Tibial nerve (tissue), 4 donors: ENCODE measurements around the gene ZNF79. TPM values are rescaled to one million over a fixed set of nuclear protein-coding genes. Genes with fewer than 3 reads are reported as not detected.
A peak's percentile ranks its signal among the peaks of the same experiment; 100 is the strongest.

Source experiments
- DNase-seq, 2 donors: peaks; one replicate each; pipeline ENCODE4 v3.0.0-alpha.2; 2019; ENCODE audit warnings: low spot score in 2 of 2
- H3K27ac ChIP-seq, 4 donors: fragments of 200-600 bp; sonication (generic) in 3 of 4; one replicate each; pipeline ENCODE4 v1.5.1; 2017 to 2019; ENCODE audit warnings: mild to moderate bottlenecking in 1 of 4
- H3K27me3 ChIP-seq, 2 donors: fragments of 200-600 bp; sonication (generic) in 1 of 2; one replicate each; pipeline versions ENCODE4 v1.5.1 to v1.6.0; 2017 to 2019
- H3K36me3 ChIP-seq, 3 donors: fragments of 200-600 bp; sonication (generic); one replicate each; pipeline ENCODE4 v1.5.1; 2018 to 2019
- H3K4me1 ChIP-seq, 4 donors: fragments of 200-600 bp; sonication (generic) in 3 of 4; one replicate each; pipeline ENCODE4 v1.5.1; 2017 to 2019
- H3K4me3 ChIP-seq, 4 donors: fragments of 200-600 bp; sonication (generic) in 3 of 4; one replicate each; pipeline ENCODE4 v1.5.1; 2017 to 2019; ENCODE audit warnings: mild to moderate bottlenecking in 1 of 4, moderate library complexity in 1 of 4
- H3K9me3 ChIP-seq, 4 donors: fragments of 200-600 bp; sonication (generic) in 3 of 4; one replicate each; pipeline ENCODE4 v1.5.1; 2017 to 2019
- EP300 ChIP-seq, 2 donors: sonication (generic); formaldehyde crosslinking; IDR thresholded peaks; one replicate each; pipeline ENCODE4 v1.6.1; 2017; ENCODE audit warnings: antibody characterized with exemption in 2 of 2, mild to moderate bottlenecking in 1 of 2
- POLR2A ChIP-seq, 2 donors: fragments of 450-650 bp; IDR thresholded peaks; one replicate each; pipeline ENCODE4 v1.6.1; 2017; ENCODE audit warnings: antibody characterized with exemption in 2 of 2, mild to moderate bottlenecking in 2 of 2, moderate library complexity in 2 of 2
- WGBS, 2 donors: methylation state at CpG; one replicate each; pipeline ENCODE4 v1.1.5; 2018; 5-methylcytosine and 5-hydroxymethylcytosine counted together
- total RNA-seq, 4 donors: library from RNA; depleted of rRNA; stranded (reverse); fragments of >200 nt; gene quantifications; one replicate each; pipeline ENCODE4 v1.1.0, GENCODE V29; 2016
- TF ChIP-seq, protein P1 (sequence below), 5 experiments: fragments of 200-600 bp in 3 of 5; fragments of 450-650 bp in 2 of 5; sonication (generic) in 3 of 5; IDR thresholded peaks; one replicate each; pipeline ENCODE4 v1.5.1; 2016 to 2019; ENCODE audit warnings: antibody characterized with exemption in 5 of 5, mild to moderate bottlenecking in 3 of 5, moderate library complexity in 2 of 5

ZNF79 gene
- 10 to 100 TPM; 11.6 to 18.0 (median 13.0) TPM for total RNA-seq

GRCh38 chr9:127423934-127424675, at the start of gene ZNF79:
TSS of gene ZNF79 (plus strand) at chr9:127424382. CDS start at chr9:127424788, 406 bp downstream.
- H3K4me1 ChIP-seq: peaks cover 0 to 50% (median 23%) of the 10 kb centered on the region in 4 donors
- H3K4me3 ChIP-seq: peak within 1 kb of the TSS; percentile 64 to 81 (median 71)
- peak; percentile 86 to 91 for DNase-seq
- no peaks in the 10 kb centered on the region for H3K27me3 ChIP-seq
- H3K36me3 ChIP-seq: peaks cover 0 to 24% (median 6%) of the 10 kb centered on the region in 3 donors
- 0 to 1% methylated on average over 31 to 50 of the region's 54 CpGs for WGBS, 2 donors
- no peaks in the 10 kb centered on the region for H3K9me3 ChIP-seq
- H3K27ac ChIP-seq: peak within 1 kb of the TSS; percentile 70 to 93 (median 84)
- TF ChIP-seq EP300 (IDR thresholded peaks at IDR 0.05) (peak; percentile 88 to 93), POLR2A (IDR thresholded peaks at IDR 0.05) (peak; percentile 8 to 58)
- TF ChIP-seq, protein P1, sequence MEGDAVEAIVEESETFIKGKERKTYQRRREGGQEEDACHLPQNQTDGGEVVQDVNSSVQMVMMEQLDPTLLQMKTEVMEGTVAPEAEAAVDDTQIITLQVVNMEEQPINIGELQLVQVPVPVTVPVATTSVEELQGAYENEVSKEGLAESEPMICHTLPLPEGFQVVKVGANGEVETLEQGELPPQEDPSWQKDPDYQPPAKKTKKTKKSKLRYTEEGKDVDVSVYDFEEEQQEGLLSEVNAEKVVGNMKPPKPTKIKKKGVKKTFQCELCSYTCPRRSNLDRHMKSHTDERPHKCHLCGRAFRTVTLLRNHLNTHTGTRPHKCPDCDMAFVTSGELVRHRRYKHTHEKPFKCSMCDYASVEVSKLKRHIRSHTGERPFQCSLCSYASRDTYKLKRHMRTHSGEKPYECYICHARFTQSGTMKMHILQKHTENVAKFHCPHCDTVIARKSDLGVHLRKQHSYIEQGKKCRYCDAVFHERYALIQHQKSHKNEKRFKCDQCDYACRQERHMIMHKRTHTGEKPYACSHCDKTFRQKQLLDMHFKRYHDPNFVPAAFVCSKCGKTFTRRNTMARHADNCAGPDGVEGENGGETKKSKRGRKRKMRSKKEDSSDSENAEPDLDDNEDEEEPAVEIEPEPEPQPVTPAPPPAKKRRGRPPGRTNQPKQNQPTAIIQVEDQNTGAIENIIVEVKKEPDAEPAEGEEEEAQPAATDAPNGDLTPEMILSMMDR (IDR thresholded peaks at IDR 0.05): peak in 2 of 5 experiments; percentile 4 to 47

- no peak for TF ChIP-seq POLR2A (IDR thresholded peaks at IDR 0.05)
- TF ChIP-seq EP300 (IDR thresholded peaks at IDR 0.05): no peak
- TF ChIP-seq, protein P1 (IDR thresholded peaks at IDR 0.05): no peak
Measured at GRCh38 chr9:127380479-127380878, 43.7 kb upstream of the ZNF79 start.

GRCh38 chr9:127382541-127382940, 41.6 kb upstream of the ZNF79 start:
- peaks cover 0 to 5% (median 0%) of the 10 kb centered on the region in 4 donors for H3K9me3 ChIP-seq
- no peak overlapping the region for H3K27ac ChIP-seq
- TF ChIP-seq, protein P1 (IDR thresholded peaks at IDR 0.05): no peak
- no peak for TF ChIP-seq POLR2A (IDR thresholded peaks at IDR 0.05)
- no peak for TF ChIP-seq EP300 (IDR thresholded peaks at IDR 0.05)
- H3K27me3 ChIP-seq: no peaks in the 10 kb centered on the region
- 41 to 50% methylated on average over 2 of the region's 2 CpGs for WGBS, 2 donors
- H3K4me1 ChIP-seq: no peaks in the 10 kb centered on the region
- no peak overlapping the region for H3K4me3 ChIP-seq
- H3K36me3 ChIP-seq: no peaks in the 10 kb centered on the region
- DNase-seq: no peak

More at GRCh38 chr9:127380479-127380878, 43.7 kb upstream of the ZNF79 start:
- Histone ChIP-seq H3K36me3 (no peaks in the 10 kb centered on the region), H3K4me3 (no peak overlapping the region), H3K4me1 (no peaks in the 10 kb centered on the region), H3K27ac (no peak overlapping the region), H3K27me3 (no peaks in the 10 kb centered on the region), H3K9me3 (peaks cover 0 to 5% (median 0%) of the 10 kb centered on the region in 4 donors)
- whole genome bisulfite sequencing, 2 donors: 90 to 96% methylated on average over 3 of the region's 3 CpGs
- DNase-seq: no peak

- H3K9me3 ChIP-seq: no peaks in the 10 kb centered on the region
- 87% methylated on average over 11 of the region's 11 CpGs for WGBS, 2 donors
- DNase-seq: no peak
- no peaks in the 10 kb centered on the region for H3K27me3 ChIP-seq
- TF ChIP-seq, protein P1 (IDR thresholded peaks at IDR 0.05): no peak
- TF ChIP-seq EP300 (IDR thresholded peaks at IDR 0.05) (no peak), POLR2A (IDR thresholded peaks at IDR 0.05) (no peak)
- no peak overlapping the region for H3K27ac ChIP-seq
- H3K4me3 ChIP-seq: no peak overlapping the region
- H3K4me1 ChIP-seq: peaks cover 0 to 16% (median 5%) of the 10 kb centered on the region in 4 donors
- no peaks in the 10 kb centered on the region for H3K36me3 ChIP-seq
Measured at GRCh38 chr9:127384016-127384730, 40.0 kb upstream of the ZNF79 start.

- Histone ChIP-seq H3K27ac (no peak overlapping the region), H3K4me1 (peaks cover 0 to 17% (median 5%) of the 10 kb centered on the region in 4 donors), H3K27me3 (no peaks in the 10 kb centered on the region), H3K36me3 (no peaks in the 10 kb centered on the region), H3K4me3 (no peak overlapping the region), H3K9me3 (no peaks in the 10 kb centered on the region)
- 82 to 88% methylated on average over 13 of the region's 13 CpGs for WGBS, 2 donors
- TF ChIP-seq, protein P1 (IDR thresholded peaks at IDR 0.05): no peak
- TF ChIP-seq POLR2A (IDR thresholded peaks at IDR 0.05) (no peak), EP300 (IDR thresholded peaks at IDR 0.05) (no peak)
- no peak for DNase-seq
Measured at GRCh38 chr9:127384901-127385300, 39.3 kb upstream of the ZNF79 start.
